HG02840 (cell line): ENCODE measurements around the gene HPCAL4.

Experiments
- ATAC-seq: cut with Tn5 transposase; IDR thresholded peaks from one replicate; pipeline ENCODE4 v1.9.1; 2021; ENCODE audit warnings: mild to moderate bottlenecking, moderate library complexity, moderate number of reproducible peaks; ENCODE audit not compliant: unreplicated experiment, low FRiP score

Gene HPCAL4

GRCh38 chr1:39653546-39654031, 37.6 kb downstream of the HPCAL4 start:
- no peak for ATAC-seq

- ATAC-seq, result no peak
These were observed 38.7 kb downstream of the HPCAL4 start for GRCh38 chr1:39652554-39652953.

GRCh38 chr1:39652105-39652504, 39.1 kb downstream of the HPCAL4 start:
- ATAC-seq, result no peak

GRCh38 chr1:39650431-39650830, 40.8 kb downstream of the HPCAL4 start:
- no peak for ATAC-seq

- no peak for ATAC-seq
These were observed 41.5 kb downstream of the HPCAL4 start for GRCh38 chr1:39649636-39650185.

GRCh38 chr1:39648496-39648895, 42.7 kb downstream of the HPCAL4 start:
- no peak for ATAC-seq

GRCh38 chr1:39647247-39647646, 44.0 kb downstream of the HPCAL4 start:
- ATAC-seq, result no peak

GRCh38 chr1:39646232-39647081, 44.8 kb downstream of the HPCAL4 start:
- ATAC-seq, result no peak

DNA sequence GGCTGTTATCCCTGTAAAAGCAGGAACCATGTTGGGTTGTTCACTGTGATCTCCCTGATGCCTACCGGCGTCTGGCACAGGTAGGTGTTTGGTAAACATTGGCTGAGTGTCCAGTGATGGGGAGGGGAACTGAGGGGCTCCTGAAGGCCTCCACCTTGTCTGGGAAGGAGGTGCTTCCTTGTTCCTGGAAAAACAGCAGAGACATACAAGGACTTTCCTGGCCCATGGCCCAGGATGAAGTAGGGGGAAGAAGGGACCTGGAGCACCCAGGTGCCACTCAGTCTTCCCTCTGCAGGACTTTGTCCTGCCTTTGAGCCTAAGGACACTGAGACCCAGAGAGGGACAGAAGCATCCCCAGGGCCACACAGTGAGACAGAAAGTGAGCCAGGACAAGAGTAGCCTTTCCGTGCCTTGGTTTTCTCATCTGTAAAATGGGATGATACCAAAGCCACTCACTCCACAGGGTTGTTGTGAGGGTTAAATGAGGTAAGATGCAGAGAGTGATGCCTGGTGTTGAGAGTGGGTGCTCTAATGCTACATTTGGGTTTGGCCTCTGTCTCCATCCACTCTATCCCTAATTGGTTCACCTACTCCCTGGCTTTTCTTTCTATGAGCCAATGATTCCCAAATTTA, 45.7 kb downstream of the HPCAL4 start:
- ATAC-seq, result no peak

- ATAC-seq, result no peak
These were observed 47.5 kb downstream of the HPCAL4 start for GRCh38 chr1:39643705-39644104.

DNA sequence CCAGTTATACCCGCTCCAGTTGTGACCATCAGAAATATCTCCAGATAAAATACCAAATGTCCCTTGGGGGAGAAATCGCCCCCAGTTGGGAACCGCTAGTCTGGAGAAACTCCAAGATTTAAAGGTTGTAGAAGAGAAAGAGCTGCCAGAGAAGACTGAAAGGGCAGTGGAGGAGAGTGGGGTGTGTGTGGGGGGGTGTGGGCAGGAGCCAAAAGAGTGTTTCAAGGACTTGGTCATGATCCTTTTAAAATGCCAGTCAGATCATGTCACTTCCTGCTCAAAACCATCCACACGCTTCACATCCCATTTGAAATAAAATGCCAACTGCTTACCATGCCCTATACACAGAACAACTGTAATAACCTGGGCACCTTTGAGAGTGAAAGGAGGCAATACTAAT, 48.4 kb downstream of the HPCAL4 start:
- ATAC-seq, result no peak

GRCh38 chr1:39640861-39641260, 50.4 kb downstream of the HPCAL4 start:
- no peak for ATAC-seq

- ATAC-seq, result no peak
These were observed 51.7 kb downstream of the HPCAL4 start, which contains the start of gene HEYL for GRCh38 chr1:39639305-39640130. Gene HEYL (minus strand): TSS chr1:39639643. CDS start chr1:39639625, 18 bp downstream.

- ATAC-seq, result no peak
These were observed 52.3 kb downstream of the HPCAL4 start for GRCh38 chr1:39638965-39639304.

DNA sequence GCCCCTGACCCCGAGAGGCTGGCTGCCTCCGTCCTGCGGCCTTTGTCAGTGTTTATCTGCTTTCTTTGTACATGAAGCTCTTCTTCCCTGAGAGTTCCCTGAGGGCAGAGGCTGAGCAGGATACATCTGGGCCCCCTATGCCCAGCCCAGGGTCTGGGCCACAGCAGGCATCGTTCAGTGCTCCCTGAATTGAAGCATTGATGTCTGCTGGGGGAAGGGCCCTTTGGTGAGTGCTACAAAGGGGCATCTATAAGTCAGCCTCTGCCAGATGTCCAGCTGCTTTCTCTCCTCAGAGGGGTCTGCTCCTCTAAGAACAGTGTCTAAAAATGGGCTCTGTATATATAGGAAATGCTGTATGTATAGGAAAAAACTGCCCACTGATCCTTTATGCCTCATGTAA, 53.9 kb downstream of the HPCAL4 start:
- ATAC-seq, result no peak

GRCh38 chr1:39635871-39636210, 55.4 kb downstream of the HPCAL4 start:
- ATAC-seq, result no peak

GRCh38 chr1:39635205-39635870, 55.9 kb downstream of the HPCAL4 start:
- no peak for ATAC-seq

DNA sequence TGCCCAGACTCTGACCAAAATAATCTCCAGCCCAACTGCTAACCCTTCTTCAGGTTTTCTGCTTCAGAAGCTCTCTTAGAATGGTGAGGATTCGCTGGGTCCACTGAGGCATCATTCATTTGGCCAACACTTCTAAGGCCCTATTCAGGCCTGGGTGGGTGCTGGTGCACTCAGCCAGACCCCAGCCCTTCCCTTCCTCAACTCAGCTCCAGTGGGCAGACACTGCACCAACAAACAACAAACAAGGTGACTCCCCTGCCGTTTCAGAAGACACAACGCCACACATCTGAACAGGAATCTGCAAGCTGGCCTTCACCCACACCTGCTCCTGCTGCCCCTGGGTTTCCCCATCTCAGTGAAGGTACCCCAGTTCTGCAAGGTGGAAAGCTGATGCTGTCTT, 57.8 kb downstream of the HPCAL4 start:
- no peak for ATAC-seq

GRCh38 chr1:39632682-39633417, 58.4 kb downstream of the HPCAL4 start:
- ATAC-seq, result no peak

DNA sequence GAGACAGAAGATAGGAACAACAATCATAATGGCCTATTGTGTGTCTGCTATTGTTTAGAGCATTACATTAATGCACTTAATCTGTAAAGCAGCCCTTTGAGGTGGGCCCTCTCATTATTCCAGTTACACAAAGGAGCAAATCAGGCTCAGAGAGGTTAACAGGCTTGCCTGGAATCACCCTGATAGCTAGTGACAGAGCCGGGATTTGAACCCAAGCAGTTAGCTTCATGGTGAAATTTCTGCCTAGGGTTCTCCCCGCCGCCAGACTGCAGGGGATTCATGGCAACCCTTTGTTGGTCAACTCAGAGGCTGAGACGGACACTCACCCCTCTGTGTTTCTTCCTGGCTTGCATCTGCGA, 58.9 kb downstream of the HPCAL4 start:
- no peak for ATAC-seq
